Measurements from ENCODE around the gene TRABD.

GRCh38 chr22:50245214-50246072 lies 59.7 kb downstream of the TRABD start:
- TF ChIP-seq CTCF (optimal IDR thresholded peaks at IDR 0.05 in 1 of 3, IDR thresholded peaks at IDR 0.05 in 1 of 3, conservative IDR thresholded peaks at IDR 0.05 in 1 of 3; ENCODE audit: extremely low read depth in 1 of 3, insufficient read depth in 2 of 3, low read length in 3 of 3), result no peak
- no peak for TF ChIP-seq EZH2 (IDR thresholded peaks at IDR 0.05; ENCODE audit: low read length)

All from keratinocyte (primary cell).